PC-9 (cell line): ENCODE results near the gene SPATS2.

Source experiments
- EZH2 ChIP-seq: fragments of 200-600 bp; sonication (generic); IDR thresholded peaks from 2 replicates; pipeline ENCODE4 v1.8.0; 2017; ENCODE audit warnings: antibody characterized with exemption, low read depth
- TF ChIP-seq, protein P1 (sequence below): fragments of 200-600 bp; sonication (generic); conservative IDR thresholded peaks from 2 replicates; pipeline ENCODE4 v1.6.1; 2017; ENCODE audit warnings: mixed run types, antibody characterized with exemption, mild to moderate bottlenecking, moderate library complexity

DNA sequence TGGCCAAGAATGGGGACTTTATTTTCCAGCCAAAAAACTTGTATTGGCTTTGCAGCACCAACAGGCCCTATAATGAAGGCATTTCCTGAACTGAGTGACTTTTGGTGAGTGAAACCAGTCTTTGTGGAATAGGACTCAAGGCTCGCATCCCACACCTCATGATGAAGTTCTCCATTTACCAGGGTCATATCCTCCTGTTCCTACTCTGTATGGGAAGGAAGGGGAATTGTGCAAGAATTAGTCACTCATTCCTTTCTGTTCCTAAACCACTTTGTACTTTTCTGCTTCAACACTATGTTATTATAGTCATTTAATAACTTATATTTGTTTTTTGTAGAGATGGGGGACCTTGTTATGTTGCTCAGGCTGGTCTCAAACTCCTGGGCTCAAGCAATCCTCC lies 2.3 kb upstream of the SPATS2 start:
- TF ChIP-seq, protein P1, sequence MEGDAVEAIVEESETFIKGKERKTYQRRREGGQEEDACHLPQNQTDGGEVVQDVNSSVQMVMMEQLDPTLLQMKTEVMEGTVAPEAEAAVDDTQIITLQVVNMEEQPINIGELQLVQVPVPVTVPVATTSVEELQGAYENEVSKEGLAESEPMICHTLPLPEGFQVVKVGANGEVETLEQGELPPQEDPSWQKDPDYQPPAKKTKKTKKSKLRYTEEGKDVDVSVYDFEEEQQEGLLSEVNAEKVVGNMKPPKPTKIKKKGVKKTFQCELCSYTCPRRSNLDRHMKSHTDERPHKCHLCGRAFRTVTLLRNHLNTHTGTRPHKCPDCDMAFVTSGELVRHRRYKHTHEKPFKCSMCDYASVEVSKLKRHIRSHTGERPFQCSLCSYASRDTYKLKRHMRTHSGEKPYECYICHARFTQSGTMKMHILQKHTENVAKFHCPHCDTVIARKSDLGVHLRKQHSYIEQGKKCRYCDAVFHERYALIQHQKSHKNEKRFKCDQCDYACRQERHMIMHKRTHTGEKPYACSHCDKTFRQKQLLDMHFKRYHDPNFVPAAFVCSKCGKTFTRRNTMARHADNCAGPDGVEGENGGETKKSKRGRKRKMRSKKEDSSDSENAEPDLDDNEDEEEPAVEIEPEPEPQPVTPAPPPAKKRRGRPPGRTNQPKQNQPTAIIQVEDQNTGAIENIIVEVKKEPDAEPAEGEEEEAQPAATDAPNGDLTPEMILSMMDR = no peak
- no peak for TF ChIP-seq EZH2
